Measurements from ENCODE around the gene NRP1.

NRP1 gene

DNA sequence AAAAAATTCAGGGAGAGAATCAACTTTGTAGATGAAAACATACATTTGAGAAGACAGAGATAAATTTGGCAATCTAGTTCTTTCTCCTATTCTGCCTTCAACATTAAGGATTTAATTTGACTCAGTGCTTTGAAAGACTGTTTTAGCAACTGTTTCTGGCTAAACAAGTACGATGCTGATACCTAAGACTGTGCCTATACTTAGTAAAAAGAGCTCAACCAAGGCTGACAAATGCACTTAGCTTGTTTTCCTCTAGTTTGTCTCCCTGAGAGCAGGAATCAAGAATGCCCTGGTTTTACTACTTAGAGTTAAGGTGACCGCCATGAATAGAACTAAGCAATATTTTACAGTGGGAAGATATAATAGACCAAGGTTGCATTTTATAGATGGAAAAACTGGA lies 49.5 kb downstream of the NRP1 start:
- DNase-seq, result no peak
- H3K27me3 ChIP-seq (ENCODE audit: insufficient read depth, low read depth, severe bottlenecking), result no peaks in the 10 kb centered on the region
- no peaks in the 10 kb centered on the region for H3K9me3 ChIP-seq (ENCODE audit: severe bottlenecking)
- no peak overlapping the region for H3K27ac ChIP-seq
- no peak overlapping the region for H3K4me3 ChIP-seq (ENCODE audit: low read depth, low read length)
- H3K36me3 ChIP-seq, result no peaks in the 10 kb centered on the region
- TF ChIP-seq, protein P1, sequence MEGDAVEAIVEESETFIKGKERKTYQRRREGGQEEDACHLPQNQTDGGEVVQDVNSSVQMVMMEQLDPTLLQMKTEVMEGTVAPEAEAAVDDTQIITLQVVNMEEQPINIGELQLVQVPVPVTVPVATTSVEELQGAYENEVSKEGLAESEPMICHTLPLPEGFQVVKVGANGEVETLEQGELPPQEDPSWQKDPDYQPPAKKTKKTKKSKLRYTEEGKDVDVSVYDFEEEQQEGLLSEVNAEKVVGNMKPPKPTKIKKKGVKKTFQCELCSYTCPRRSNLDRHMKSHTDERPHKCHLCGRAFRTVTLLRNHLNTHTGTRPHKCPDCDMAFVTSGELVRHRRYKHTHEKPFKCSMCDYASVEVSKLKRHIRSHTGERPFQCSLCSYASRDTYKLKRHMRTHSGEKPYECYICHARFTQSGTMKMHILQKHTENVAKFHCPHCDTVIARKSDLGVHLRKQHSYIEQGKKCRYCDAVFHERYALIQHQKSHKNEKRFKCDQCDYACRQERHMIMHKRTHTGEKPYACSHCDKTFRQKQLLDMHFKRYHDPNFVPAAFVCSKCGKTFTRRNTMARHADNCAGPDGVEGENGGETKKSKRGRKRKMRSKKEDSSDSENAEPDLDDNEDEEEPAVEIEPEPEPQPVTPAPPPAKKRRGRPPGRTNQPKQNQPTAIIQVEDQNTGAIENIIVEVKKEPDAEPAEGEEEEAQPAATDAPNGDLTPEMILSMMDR (IDR thresholded peaks at IDR 0.05; ENCODE audit: low read depth, low read length), result no peak

DNA sequence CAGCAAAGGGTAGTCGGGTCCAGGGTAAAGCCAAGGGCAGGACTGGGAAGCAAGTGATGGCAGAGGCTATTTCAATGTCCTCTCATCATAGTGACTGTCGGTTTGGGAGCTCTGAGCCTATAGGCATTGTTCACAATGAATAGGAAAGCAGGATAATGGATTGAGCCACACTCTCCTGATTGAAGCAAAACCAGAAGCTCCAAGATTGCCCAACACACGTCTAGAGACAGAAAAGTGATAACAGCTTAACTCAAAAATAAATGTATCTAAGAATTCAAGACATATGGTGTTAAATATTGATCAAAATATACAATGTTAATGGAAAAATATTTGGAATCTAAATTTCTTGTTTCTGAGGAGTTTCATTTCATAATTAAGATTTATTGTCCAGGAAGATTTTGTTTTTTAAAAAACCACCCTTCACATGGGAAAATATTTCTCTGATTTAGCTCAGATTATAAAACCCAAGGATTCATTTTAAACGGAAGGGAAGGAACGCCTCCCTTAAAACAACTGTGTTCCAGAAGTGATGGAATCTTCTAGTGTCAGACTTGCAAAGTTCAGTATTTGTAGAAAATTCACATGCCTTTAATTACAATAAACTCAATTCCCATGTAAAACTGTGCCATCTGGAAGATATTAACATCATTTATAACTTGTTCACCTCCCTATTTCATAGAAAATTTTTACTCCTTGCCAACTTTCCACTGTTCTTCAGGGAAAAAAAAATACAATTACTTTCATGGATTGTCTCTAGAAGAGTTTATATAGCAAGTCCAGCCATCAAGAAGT lies 54.5 kb downstream of the NRP1 start:
- H3K4me3 ChIP-seq (ENCODE audit: low read depth, low read length), result no peak overlapping the region
- no peaks in the 10 kb centered on the region for H3K9me3 ChIP-seq (ENCODE audit: severe bottlenecking)
- TF ChIP-seq, protein P1 (IDR thresholded peaks at IDR 0.05; ENCODE audit: low read depth, low read length), result no peak
- DNase-seq, result no peak
- H3K36me3 ChIP-seq, result no peaks in the 10 kb centered on the region
- H3K27ac ChIP-seq, result no peak overlapping the region
- H3K27me3 ChIP-seq (ENCODE audit: insufficient read depth, low read depth, severe bottlenecking), result no peaks in the 10 kb centered on the region

DNA sequence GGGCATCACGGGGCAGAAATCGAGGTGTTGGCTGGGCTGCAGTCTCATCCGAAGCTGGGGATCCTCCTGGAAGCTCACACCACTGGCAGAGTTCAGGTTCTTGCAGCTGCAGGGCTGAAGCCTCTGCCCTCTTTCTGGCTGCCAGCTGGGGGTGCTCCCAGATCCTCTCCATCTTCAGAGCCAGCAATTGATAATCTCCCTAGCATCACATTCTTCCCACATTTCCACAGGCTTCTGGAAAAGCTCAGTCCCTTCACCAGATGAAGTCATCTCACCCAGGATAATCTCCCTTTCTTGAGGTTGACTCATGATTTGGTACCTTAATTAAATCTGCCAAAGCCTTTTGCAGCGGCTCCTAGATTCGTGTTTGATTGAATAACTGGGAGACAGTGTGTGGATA lies 55.2 kb downstream of the NRP1 start:
- H3K36me3 ChIP-seq, result no peaks in the 10 kb centered on the region
- no peaks in the 10 kb centered on the region for H3K9me3 ChIP-seq (ENCODE audit: severe bottlenecking)

DNA sequence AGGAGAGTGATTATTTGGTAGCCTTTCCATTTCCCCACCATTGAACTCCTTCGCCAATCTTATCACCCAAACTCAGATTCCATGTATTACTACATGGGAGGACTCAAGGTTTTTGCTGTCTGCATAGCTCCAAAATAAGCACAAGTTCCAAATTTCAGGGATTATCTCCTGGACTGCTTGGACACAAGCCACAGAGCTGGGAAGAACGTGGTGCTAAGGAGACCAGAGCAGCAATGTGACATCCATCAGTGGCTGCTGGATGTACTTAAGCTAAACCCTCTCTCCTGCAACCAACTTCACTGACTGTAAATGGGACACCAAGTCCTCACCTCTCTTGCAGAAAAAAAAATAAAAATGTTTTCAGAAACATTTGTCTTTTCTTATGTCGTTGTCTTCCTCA lies 56.3 kb downstream of the NRP1 start:
- Histone ChIP-seq H3K4me3 (ENCODE audit: low read depth, low read length) (no peak overlapping the region), H3K9me3 (ENCODE audit: severe bottlenecking) (no peaks in the 10 kb centered on the region), H3K27ac (no peak overlapping the region), H3K36me3 (no peaks in the 10 kb centered on the region), H3K27me3 (ENCODE audit: insufficient read depth, low read depth, severe bottlenecking) (no peaks in the 10 kb centered on the region)
- DNase-seq, result no peak
- TF ChIP-seq, protein P1 (IDR thresholded peaks at IDR 0.05; ENCODE audit: low read depth, low read length), result no peak

More for the DNA sequence above, 55.2 kb downstream of the NRP1 start:
- H3K27me3 ChIP-seq (ENCODE audit: insufficient read depth, low read depth, severe bottlenecking), result no peaks in the 10 kb centered on the region
- TF ChIP-seq, protein P1 (IDR thresholded peaks at IDR 0.05; ENCODE audit: low read depth, low read length), result no peak
- no peak overlapping the region for H3K4me3 ChIP-seq (ENCODE audit: low read depth, low read length)
- DNase-seq, result no peak
- H3K27ac ChIP-seq, result no peak overlapping the region

DNA sequence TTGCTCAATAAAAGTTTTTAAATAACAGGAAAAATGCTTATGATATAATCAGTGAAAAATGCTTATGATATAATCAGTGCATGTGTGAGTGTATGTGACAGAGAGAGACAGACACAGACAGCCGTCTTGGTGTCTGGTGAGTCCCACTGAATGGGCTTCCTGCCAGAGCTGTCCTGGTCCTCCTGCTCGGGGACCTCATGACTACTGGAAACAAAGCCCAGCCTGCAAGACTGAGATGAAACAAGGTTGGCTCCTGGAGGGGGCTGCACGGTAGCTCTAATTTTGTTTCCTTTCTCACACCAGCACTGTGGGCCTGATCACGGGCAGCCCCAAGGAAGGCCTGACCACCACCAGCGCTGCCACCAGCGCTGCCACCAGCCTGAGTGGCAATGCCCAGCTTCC lies 57.3 kb downstream of the NRP1 start:
- Histone ChIP-seq H3K27ac (no peak overlapping the region), H3K4me3 (ENCODE audit: low read depth, low read length) (no peak overlapping the region), H3K27me3 (ENCODE audit: insufficient read depth, low read depth, severe bottlenecking) (no peaks in the 10 kb centered on the region), H3K36me3 (no peaks in the 10 kb centered on the region), H3K9me3 (ENCODE audit: severe bottlenecking) (no peaks in the 10 kb centered on the region)
- TF ChIP-seq, protein P1 (IDR thresholded peaks at IDR 0.05; ENCODE audit: low read depth, low read length), result no peak
- DNase-seq, result no peak

Measured in WERI-Rb-1 (cell line).